T-cell (primary cell): Measurements from ENCODE around the gene CACNA1G. TPM values are rescaled to one million over a fixed set of nuclear protein-coding genes. Genes with fewer than 3 reads are reported as not detected.

Experiments
- ATAC-seq, 4 experiments: fragments of 200-7000 bp in 3 of 4; fragments of 150-1000 bp in 1 of 4; cut with Tn5 transposase; replicated peaks in 1 of 4; 1 replicate in 3 of 4; 2 replicates in 1 of 4; pipeline ENCODE4 v1.10.0; 2021; ENCODE audit warnings: moderate library complexity in 3 of 4, mild to moderate bottlenecking in 2 of 4, moderate number of reproducible peaks in 1 of 4
- CTCF ChIA-PET, 2 donors: fragments of 300-600 bp; sonication (Branson Sonifier 250); formaldehyde crosslinking; loops; one replicate each; lab custom pipeline; 2022; ENCODE audit warnings: antibody characterized with exemption in 2 of 2; lab: Charles Lee
- POLR2A ChIA-PET, 2 donors: fragments of 300-600 bp; sonication (Branson Sonifier 250); formaldehyde crosslinking; loops; one replicate each; lab custom pipeline; 2022; ENCODE audit warnings: antibody characterized with exemption in 2 of 2; lab: Charles Lee
- DNase-seq, 35 experiments: peaks; one replicate each; pipeline versions ENCODE4 v3.0.0 to v3.0.0-alpha.2; 2013 to 2023
- H3K27ac ChIP-seq: one replicate; pipeline ENCODE4 v1.5.1; 2013; ENCODE audit warnings: low read length
- H3K27me3 ChIP-seq, 2 experiments: replicated peaks in 1 of 2; 1 replicate in 1 of 2; 2 replicates in 1 of 2; pipeline versions ENCODE4 v1.6.1 to v1.7.0; 2013; ENCODE audit warnings: low read length in 1 of 2, mixed read lengths in 1 of 2; ENCODE audit not compliant: control insufficient read depth in 2 of 2, insufficient read depth in 2 of 2; ENCODE audit errors: extremely low read depth in 1 of 2
- H3K36me3 ChIP-seq, 2 donors: 1 replicate in 1 of 2; 2 replicates in 1 of 2; pipeline versions ENCODE4 v1.6.1 to v1.7.0; 2013; ENCODE audit warnings: low read length in 1 of 2; ENCODE audit not compliant: control insufficient read depth in 2 of 2, insufficient read depth in 1 of 2; ENCODE audit errors: extremely low read depth in 1 of 2
- H3K4me1 ChIP-seq, 2 experiments: 1 replicate in 1 of 2; 2 replicates in 1 of 2; pipeline versions ENCODE4 v1.6.1 to v1.7.0; 2013; ENCODE audit warnings: low read length in 2 of 2, mixed read lengths in 1 of 2; ENCODE audit not compliant: insufficient read depth in 2 of 2, control insufficient read depth in 1 of 2; ENCODE audit errors: extremely low read depth in 1 of 2
- H3K4me3 ChIP-seq, 2 donors: 1 replicate in 1 of 2; 2 replicates in 1 of 2; pipeline versions ENCODE4 v1.5.1 to v1.7.0; 2013; ENCODE audit warnings: mild to moderate bottlenecking in 2 of 2, low read length in 1 of 2, moderate library complexity in 1 of 2; ENCODE audit not compliant: control insufficient read depth in 1 of 2; ENCODE audit errors: extremely low read depth in 1 of 2
- H3K9me3 ChIP-seq: 2 replicates; pipeline ENCODE4 v1.7.0; 2013
- H3K27ac Mint-ChIP-seq, 2 donors: one replicate each; pipeline ENCODE4 v1.8.0; 2020 to 2021; ENCODE audit warnings: mild to moderate bottlenecking in 2 of 2, mixed read lengths in 2 of 2
- H3K27me3 Mint-ChIP-seq, 2 donors: one replicate each; pipeline ENCODE4 v1.8.0; 2021 to 2022; ENCODE audit warnings: mixed read lengths in 2 of 2
- H3K36me3 Mint-ChIP-seq: one replicate; pipeline ENCODE4 v1.8.0; 2021; ENCODE audit warnings: mixed read lengths
- H3K4me1 Mint-ChIP-seq, 3 donors: one replicate each; pipeline ENCODE4 v1.8.0; 2020 to 2022; ENCODE audit warnings: mixed read lengths in 3 of 3, mild to moderate bottlenecking in 1 of 3
- H3K4me3 Mint-ChIP-seq, 3 donors: one replicate each; pipeline ENCODE4 v1.8.0; 2020 to 2022; ENCODE audit warnings: mild to moderate bottlenecking in 3 of 3, mixed read lengths in 3 of 3, moderate library complexity in 3 of 3
- H3K9me3 Mint-ChIP-seq, 3 donors: one replicate each; pipeline ENCODE4 v1.8.0; 2020 to 2022; ENCODE audit warnings: mixed read lengths in 3 of 3
- WGBS: methylation state at CpG from one replicate; pipeline ENCODE4 v1.1.5; 2013; ENCODE audit warnings: missing lambda C conversion rate; ENCODE audit not compliant: insufficient coverage; 5-methylcytosine and 5-hydroxymethylcytosine counted together
- total RNA-seq, 35 experiments: library from RNA in 6 of 35; stranded (reverse) in 6 of 35; fragments of 120-200 nt in 1 of 35; gene quantifications; one replicate each; pipeline versions ENCODE4 v1.2.1 to v1.2.4 and lab custom pipeline; 2013 to 2026

CACNA1G gene
- total RNA-seq, 5 donors from 2014 or later (not counting 1 experiment from before 2014, with no cell fraction given): not detected

DNA sequence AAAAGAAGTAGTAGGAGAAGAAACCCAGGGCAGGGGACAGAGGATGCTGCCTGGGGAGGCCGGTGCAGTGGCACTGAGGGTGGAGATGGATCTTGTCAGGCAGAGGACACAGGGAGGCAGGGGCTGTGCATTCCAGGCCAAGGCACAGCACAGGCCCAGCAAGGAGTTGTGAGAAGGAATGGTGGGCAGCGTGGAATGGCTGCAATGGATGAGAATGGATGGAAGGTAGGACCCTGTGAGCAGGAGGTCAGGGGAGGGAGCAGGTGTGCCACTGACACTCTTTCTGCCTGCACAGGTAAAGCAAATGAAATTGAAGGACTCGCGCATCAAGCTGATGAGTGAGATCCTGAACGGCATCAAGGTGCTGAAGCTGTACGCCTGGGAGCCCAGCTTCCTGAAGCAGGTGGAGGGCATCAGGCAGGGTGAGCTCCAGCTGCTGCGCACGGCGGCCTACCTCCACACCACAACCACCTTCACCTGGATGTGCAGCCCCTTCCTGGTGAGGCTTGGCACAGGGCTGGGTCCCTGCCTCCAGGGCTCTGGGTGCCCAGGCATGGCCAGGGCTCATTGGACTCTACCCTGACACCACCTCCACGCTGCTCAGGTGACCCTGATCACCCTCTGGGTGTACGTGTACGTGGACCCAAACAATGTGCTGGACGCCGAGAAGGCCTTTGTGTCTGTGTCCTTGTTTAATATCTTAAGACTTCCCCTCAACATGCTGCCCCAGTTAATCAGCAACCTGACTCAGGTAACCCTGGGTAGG lies 106.9 kb downstream of the CACNA1G start:
- Mint-ChIP-seq H3K4me3 (no peak overlapping the region), H3K36me3 (no peaks in the 10 kb centered on the region), H3K9me3 (no peaks in the 10 kb centered on the region), H3K4me1 (no peaks in the 10 kb centered on the region), H3K27ac (no peak overlapping the region), H3K27me3 (no peaks in the 10 kb centered on the region)
- CTCF ChIA-PET: no interaction called here
- H3K4me1 ChIP-seq: no peaks in the 10 kb centered on the region
- DNase-seq: no peak
- H3K4me3 ChIP-seq: no peak overlapping the region
- no peaks in the 10 kb centered on the region for H3K9me3 ChIP-seq
- no peak for ATAC-seq
- peaks cover 0 to 5% of the 10 kb centered on the region in 2 experiments for H3K27me3 ChIP-seq
- POLR2A ChIA-PET: no interaction called here
- no peak overlapping the region for H3K27ac ChIP-seq
- 87% methylated on average over 11 of the region's 14 CpGs for WGBS
- H3K36me3 ChIP-seq: no peaks in the 10 kb centered on the region

- no peaks in the 10 kb centered on the region for H3K4me1 ChIP-seq
- CTCF ChIA-PET: no interaction called here
- Mint-ChIP-seq H3K27ac (no peak overlapping the region), H3K36me3 (no peaks in the 10 kb centered on the region), H3K4me3 (no peak overlapping the region), H3K4me1 (no peaks in the 10 kb centered on the region), H3K27me3 (no peaks in the 10 kb centered on the region), H3K9me3 (no peaks in the 10 kb centered on the region)
- no peak overlapping the region for H3K4me3 ChIP-seq
- no peak overlapping the region for H3K27ac ChIP-seq
- no peak for DNase-seq
- H3K9me3 ChIP-seq: no peaks in the 10 kb centered on the region
- WGBS: 54% methylated on average over 5 of the region's 8 CpGs
- peak in 1 of 4 experiments; percentile 15 for ATAC-seq
- POLR2A ChIA-PET: no interaction called here
- H3K36me3 ChIP-seq: no peaks in the 10 kb centered on the region
- peaks cover 0 to 3% of the 10 kb centered on the region in 2 experiments for H3K27me3 ChIP-seq
These were observed 107.7 kb downstream of the CACNA1G start for GRCh38 chr17:50668025-50668837.

DNA sequence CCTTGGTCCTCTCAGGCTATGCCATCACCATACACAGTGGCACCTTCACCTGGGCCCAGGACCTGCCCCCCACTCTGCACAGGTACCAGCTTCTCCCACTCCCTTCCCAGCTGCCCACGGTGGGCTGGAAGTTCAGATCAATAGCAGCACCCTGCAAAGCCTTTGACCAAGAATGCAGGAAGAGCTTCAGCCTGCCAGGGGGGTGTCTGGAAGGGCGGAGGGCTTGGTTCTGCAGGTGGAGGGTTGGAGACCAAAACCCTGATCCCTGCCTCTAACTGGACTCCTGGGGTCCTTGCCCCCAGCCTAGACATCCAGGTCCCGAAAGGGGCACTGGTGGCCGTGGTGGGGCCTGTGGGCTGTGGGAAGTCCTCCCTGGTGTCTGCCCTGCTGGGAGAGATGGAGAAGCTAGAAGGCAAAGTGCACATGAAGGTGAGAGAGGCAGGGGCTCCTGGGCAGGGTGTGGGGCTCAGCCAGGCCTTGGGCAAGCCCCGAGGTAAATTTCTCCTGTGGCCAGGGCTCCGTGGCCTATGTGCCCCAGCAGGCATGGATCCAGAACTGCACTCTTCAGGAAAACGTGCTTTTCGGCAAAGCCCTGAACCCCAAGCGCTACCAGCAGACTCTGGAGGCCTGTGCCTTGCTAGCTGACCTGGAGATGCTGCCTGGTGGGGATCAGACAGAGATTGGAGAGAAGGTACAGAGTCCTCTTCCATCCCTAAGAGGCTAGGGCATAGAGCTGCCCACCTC lies 108.5 kb downstream of the CACNA1G start:
- H3K4me1 Mint-ChIP-seq: no peaks in the 10 kb centered on the region
- 83% methylated on average over 5 of the region's 9 CpGs for WGBS
- H3K27me3 ChIP-seq: peaks cover 0 to 2% of the 10 kb centered on the region in 2 experiments
- H3K27ac ChIP-seq: no peak overlapping the region
- no peaks in the 10 kb centered on the region for H3K4me1 ChIP-seq
- DNase-seq (no peak), ATAC-seq (no peak)
- no peaks in the 10 kb centered on the region for H3K27me3 Mint-ChIP-seq
- no peaks in the 10 kb centered on the region for H3K9me3 Mint-ChIP-seq
- H3K36me3 Mint-ChIP-seq: no peaks in the 10 kb centered on the region
- H3K4me3 Mint-ChIP-seq: no peak overlapping the region
- no peak overlapping the region for H3K27ac Mint-ChIP-seq
- no peak overlapping the region for H3K4me3 ChIP-seq
- POLR2A ChIA-PET: no interaction called here
- H3K36me3 ChIP-seq: no peaks in the 10 kb centered on the region
- CTCF ChIA-PET: no interaction called here
- no peaks in the 10 kb centered on the region for H3K9me3 ChIP-seq

DNA sequence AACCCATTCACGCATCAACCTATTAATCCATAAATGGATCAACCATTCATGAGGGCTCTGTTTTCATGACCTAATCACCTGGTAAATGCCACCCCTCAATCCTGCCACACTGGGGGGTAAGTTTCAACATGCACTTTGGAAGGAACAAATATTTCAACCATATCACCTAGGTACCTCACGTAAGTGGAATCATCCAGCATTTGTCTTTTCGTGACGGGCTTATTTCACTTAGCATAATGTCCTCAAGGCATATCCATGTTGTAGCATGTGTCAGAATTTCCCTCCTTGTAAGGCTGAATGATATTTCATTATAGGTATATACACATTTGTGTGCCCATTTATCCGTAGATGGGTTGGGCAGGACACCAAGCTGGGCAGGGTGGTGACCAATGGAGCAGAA lies 111.6 kb downstream of the CACNA1G start:
- DNase-seq (no peak), ATAC-seq (no peak)
- Mint-ChIP-seq H3K36me3 (no peaks in the 10 kb centered on the region), H3K27ac (no peak overlapping the region), H3K27me3 (peaks cover 0 to 3% of the 10 kb centered on the region in 2 donors), H3K9me3 (no peaks in the 10 kb centered on the region), H3K4me3 (no peak overlapping the region), H3K4me1 (no peaks in the 10 kb centered on the region)
- no peaks in the 10 kb centered on the region for H3K36me3 ChIP-seq
- peaks cover 0 to 7% of the 10 kb centered on the region in 2 experiments for H3K27me3 ChIP-seq
- H3K4me1 ChIP-seq: no peaks in the 10 kb centered on the region
- CTCF ChIA-PET: no interaction called here
- H3K9me3 ChIP-seq: no peaks in the 10 kb centered on the region
- 100% methylated on average over 1 of the region's 5 CpGs for WGBS
- H3K4me3 ChIP-seq: no peak overlapping the region
- POLR2A ChIA-PET: no interaction called here
- no peak overlapping the region for H3K27ac ChIP-seq

- H3K27ac ChIP-seq: no peak overlapping the region
- Mint-ChIP-seq H3K4me3 (no peak overlapping the region), H3K27me3 (peaks cover 0 to 3% of the 10 kb centered on the region in 2 donors), H3K27ac (no peak overlapping the region), H3K36me3 (no peaks in the 10 kb centered on the region), H3K9me3 (no peaks in the 10 kb centered on the region), H3K4me1 (no peaks in the 10 kb centered on the region)
- ChIA-PET CTCF (no interaction called here), POLR2A (no interaction called here)
- H3K4me1 ChIP-seq: no peaks in the 10 kb centered on the region
- H3K4me3 ChIP-seq: no peak overlapping the region
- 94% methylated on average over 15 of the region's 20 CpGs for WGBS
- DNase-seq: no peak
- no peaks in the 10 kb centered on the region for H3K9me3 ChIP-seq
- no peak for ATAC-seq
- H3K36me3 ChIP-seq: no peaks in the 10 kb centered on the region
- H3K27me3 ChIP-seq: peaks cover 0 to 9% of the 10 kb centered on the region in 2 experiments
These were observed 112.5 kb downstream of the CACNA1G start for GRCh38 chr17:50672831-50673551.

GRCh38 chr17:50675190-50675589 lies 114.7 kb downstream of the CACNA1G start:
- POLR2A ChIA-PET: no interaction called here
- no peak overlapping the region for H3K27ac ChIP-seq
- no peak overlapping the region for H3K4me3 ChIP-seq
- Mint-ChIP-seq H3K4me3 (no peak overlapping the region), H3K27me3 (peaks cover 6 to 12% of the 10 kb centered on the region in 2 donors), H3K36me3 (no peaks in the 10 kb centered on the region), H3K9me3 (no peaks in the 10 kb centered on the region), H3K27ac (no peak overlapping the region), H3K4me1 (no peaks in the 10 kb centered on the region)
- H3K36me3 ChIP-seq: no peaks in the 10 kb centered on the region
- CTCF ChIA-PET: no interaction called here
- DNase-seq: no peak
- no peak for ATAC-seq
- WGBS: 93% methylated on average over 2 of the region's 3 CpGs
- no peaks in the 10 kb centered on the region for H3K9me3 ChIP-seq
- H3K27me3 ChIP-seq: peaks cover 0 to 26% of the 10 kb centered on the region in 2 experiments
- no peaks in the 10 kb centered on the region for H3K4me1 ChIP-seq
